Measurements from ENCODE around the gene NENF. TPM values are rescaled to one million over a fixed set of nuclear protein-coding genes. Genes with fewer than 3 reads are reported as not detected.

The NENF gene
- total RNA-seq, 1 experiment from 2014 or later: 114 TPM

- in situ Hi-C loops (cut with HindIII; ENCODE audit: low pct_unique_long_range_greater_than_20kb, low sequenced_read_pairs): no loop called here
- DNase-seq (ENCODE audit: low read depth, low spot score): no peak
These were observed 53.9 kb downstream of the NENF start for GRCh38 chr1:212486619-212486975.

GRCh38 chr1:212487286-212487685, 54.6 kb downstream of the NENF start:
- no peak for DNase-seq (ENCODE audit: low read depth, low spot score)
- in situ Hi-C loops (cut with HindIII; ENCODE audit: low pct_unique_long_range_greater_than_20kb, low sequenced_read_pairs): no loop called here

- in situ Hi-C loops (cut with HindIII; ENCODE audit: low pct_unique_long_range_greater_than_20kb, low sequenced_read_pairs): no loop called here
These were observed 55.2 kb downstream of the NENF start for GRCh38 chr1:212487774-212488435.

GRCh38 chr1:212488436-212489283, 55.9 kb downstream of the NENF start:
- in situ Hi-C loops (cut with HindIII; ENCODE audit: low pct_unique_long_range_greater_than_20kb, low sequenced_read_pairs): no loop called here
- DNase-seq (ENCODE audit: low read depth, low spot score): peak; percentile 62

More at GRCh38 chr1:212487774-212488435, 55.2 kb downstream of the NENF start:
- no peak for DNase-seq (ENCODE audit: low read depth, low spot score)

- no peak for DNase-seq (ENCODE audit: low read depth, low spot score)
- in situ Hi-C loops (cut with HindIII; ENCODE audit: low pct_unique_long_range_greater_than_20kb, low sequenced_read_pairs): no loop called here
These were observed 56.7 kb downstream of the NENF start for GRCh38 chr1:212489284-212489859.

- DNase-seq (ENCODE audit: low read depth, low spot score): no peak
- in situ Hi-C loops (cut with HindIII; ENCODE audit: low pct_unique_long_range_greater_than_20kb, low sequenced_read_pairs): no loop called here
These were observed 57.6 kb downstream of the NENF start for GRCh38 chr1:212490276-212490675.

GRCh38 chr1:212491454-212491853, 58.7 kb downstream of the NENF start:
- in situ Hi-C loops (cut with HindIII; ENCODE audit: low pct_unique_long_range_greater_than_20kb, low sequenced_read_pairs): no loop called here
- no peak for DNase-seq (ENCODE audit: low read depth, low spot score)

Other genes with a start within 250 kb of the NENF start
- 55.8 and 60.0 TPM in 2 replicates for gene PPP2R5A, start 147.5 kb upstream of the NENF start, total RNA-seq (2014; rRNA removed; shearing (Covaris generic))
- 23.8 and 27.4 TPM in 2 replicates for gene PACC1, start 18.0 kb upstream of the NENF start, total RNA-seq (2014; rRNA removed; shearing (Covaris generic))
- gene ATF3, start 175.8 kb downstream of the NENF start, total RNA-seq (2014; rRNA removed; shearing (Covaris generic)): 10.5 and 11.9 TPM in 2 replicates